Coronary artery (tissue), 2 donors: ENCODE data around the gene VSIG4.

Experiments
- DNase-seq: peaks from one replicate; pipeline ENCODE4 v3.0.0-alpha.2; 2017; ENCODE audit warnings: low spot score
- H3K27ac ChIP-seq, 2 donors: fragments of 200-600 bp; sonication (generic); one replicate each; pipeline ENCODE4 v1.5.1; 2016 to 2019
- H3K4me3 ChIP-seq: fragments of 200-600 bp; sonication (generic); 2 replicates; pipeline ENCODE4 v1.5.1; 2016; ENCODE audit warnings: mild to moderate bottlenecking, moderate library complexity
- CTCF ChIP-seq: fragments of 200-600 bp; sonication (generic); IDR thresholded peaks from one replicate; pipeline ENCODE4 v1.5.1; 2019; ENCODE audit warnings: antibody characterized with exemption

VSIG4 gene

GRCh38 chrX:66024092-66024467 lies 15.8 kb downstream of the VSIG4 start:
- no peak for DNase-seq
- Histone ChIP-seq H3K27ac (no peak overlapping the region), H3K4me3 (no peak overlapping the region)
- no peak for TF ChIP-seq CTCF

GRCh38 chrX:66023385-66024091 lies 16.3 kb downstream of the VSIG4 start:
- DNase-seq: no peak
- Histone ChIP-seq H3K4me3 (no peak overlapping the region), H3K27ac (no peak overlapping the region)
- no peak for TF ChIP-seq CTCF

- no peak for TF ChIP-seq CTCF
- H3K4me3 ChIP-seq: no peak overlapping the region
- H3K27ac ChIP-seq: no peak overlapping the region
- no peak for DNase-seq
Measured at GRCh38 chrX:66022632-66023384, 17.1 kb downstream of the VSIG4 start.

GRCh38 chrX:66021765-66022631 lies 17.9 kb downstream of the VSIG4 start:
- H3K4me3 ChIP-seq: no peak overlapping the region
- TF ChIP-seq CTCF: no peak
- no peak for DNase-seq
- H3K27ac ChIP-seq: no peak overlapping the region

GRCh38 chrX:66021401-66021764 lies 18.5 kb downstream of the VSIG4 start:
- TF ChIP-seq CTCF: no peak
- Histone ChIP-seq H3K4me3 (no peak overlapping the region), H3K27ac (no peak overlapping the region)
- no peak for DNase-seq

GRCh38 chrX:66020631-66021334 lies 19.1 kb downstream of the VSIG4 start:
- no peak for TF ChIP-seq CTCF
- Histone ChIP-seq H3K27ac (no peak overlapping the region), H3K4me3 (no peak overlapping the region)
- no peak for DNase-seq
